Suprapubic skin (tissue), 4 donors: ENCODE measurements around the gene HGF. TPM values are rescaled to one million over a fixed set of nuclear protein-coding genes. Genes with fewer than 3 reads are reported as not detected.
"Not testable (repeated sequence)": the region's sequence is repeated elsewhere in the genome, so short reads cannot be mapped to it uniquely, and the experiment has no call there.

Experiments used
- DNase-seq, 2 donors: peaks; one replicate each; pipeline ENCODE4 v3.0.0-alpha.2; 2019; ENCODE audit warnings: low spot score in 2 of 2
- H3K27ac ChIP-seq: fragments of 200-600 bp; sonication (generic); one replicate; pipeline ENCODE4 v1.5.1; 2019
- H3K27me3 ChIP-seq: fragments of 200-600 bp; sonication (generic); one replicate; pipeline ENCODE4 v1.5.1; 2019
- H3K36me3 ChIP-seq: fragments of 200-600 bp; sonication (generic); one replicate; pipeline ENCODE4 v1.5.1; 2019
- H3K4me1 ChIP-seq: fragments of 200-600 bp; sonication (generic); one replicate; pipeline ENCODE4 v1.5.1; 2019
- H3K4me3 ChIP-seq: fragments of 200-600 bp; sonication (generic); one replicate; pipeline ENCODE4 v1.5.1; 2019; ENCODE audit warnings: mild to moderate bottlenecking
- H3K9me3 ChIP-seq: fragments of 200-600 bp; sonication (generic); one replicate; pipeline ENCODE4 v1.5.1; 2019
- EP300 ChIP-seq: sonication (generic); formaldehyde crosslinking; IDR thresholded peaks from one replicate; pipeline ENCODE4 v1.6.1; 2017; ENCODE audit warnings: antibody characterized with exemption
- POLR2A ChIP-seq, 2 donors: fragments of 450-650 bp; IDR thresholded peaks; one replicate each; pipeline ENCODE4 v1.6.1; 2017; ENCODE audit warnings: antibody characterized with exemption in 2 of 2, mild to moderate bottlenecking in 2 of 2, moderate library complexity in 2 of 2
- POLR2AphosphoS5 ChIP-seq, 3 donors: sonication (generic); formaldehyde crosslinking; IDR thresholded peaks; one replicate each; pipeline ENCODE4 v1.6.1; 2017; ENCODE audit warnings: antibody characterized with exemption in 3 of 3
- WGBS: methylation state at CpG from one replicate; pipeline ENCODE4 v1.1.5; 2018; 5-methylcytosine and 5-hydroxymethylcytosine counted together
- total RNA-seq, 4 donors: library from RNA; depleted of rRNA; stranded (reverse); fragments of >200 nt; gene quantifications; one replicate each; pipeline ENCODE4 v1.1.0, GENCODE V29; 2016
- TF ChIP-seq, protein P1 (sequence below), 2 donors: fragments of 200-600 bp in 1 of 2; fragments of 450-650 bp in 1 of 2; sonication (generic) in 1 of 2; IDR thresholded peaks; one replicate each; pipeline ENCODE4 v1.5.1; 2016 to 2019; ENCODE audit warnings: antibody characterized with exemption in 2 of 2, mild to moderate bottlenecking in 1 of 2, moderate library complexity in 1 of 2

HGF gene
- total RNA-seq, 4 donors from 2014 or later = 0.47 to 1.9 (median 0.89) TPM

DNA sequence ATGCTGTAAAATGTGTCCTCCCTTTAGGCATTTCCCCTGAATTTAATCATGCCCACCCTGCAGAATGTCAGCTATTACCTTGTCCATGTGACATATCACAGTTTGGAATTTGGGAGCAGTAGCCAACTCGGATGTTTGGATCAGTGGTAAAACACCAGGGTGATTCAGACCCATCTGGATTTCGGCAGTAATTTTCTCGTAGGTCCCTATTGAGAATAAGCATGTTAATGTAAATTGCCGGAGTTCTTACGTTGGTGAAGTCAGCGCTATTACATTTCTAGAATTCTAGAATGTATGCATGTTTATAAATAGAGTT is 44.1 kb downstream of the HGF start:
- no peak for TF ChIP-seq POLR2A (IDR thresholded peaks at IDR 0.05)
- TF ChIP-seq POLR2AphosphoS5 (IDR thresholded peaks at IDR 0.05) = no peak
- TF ChIP-seq EP300 = no peak
- TF ChIP-seq, protein P1, sequence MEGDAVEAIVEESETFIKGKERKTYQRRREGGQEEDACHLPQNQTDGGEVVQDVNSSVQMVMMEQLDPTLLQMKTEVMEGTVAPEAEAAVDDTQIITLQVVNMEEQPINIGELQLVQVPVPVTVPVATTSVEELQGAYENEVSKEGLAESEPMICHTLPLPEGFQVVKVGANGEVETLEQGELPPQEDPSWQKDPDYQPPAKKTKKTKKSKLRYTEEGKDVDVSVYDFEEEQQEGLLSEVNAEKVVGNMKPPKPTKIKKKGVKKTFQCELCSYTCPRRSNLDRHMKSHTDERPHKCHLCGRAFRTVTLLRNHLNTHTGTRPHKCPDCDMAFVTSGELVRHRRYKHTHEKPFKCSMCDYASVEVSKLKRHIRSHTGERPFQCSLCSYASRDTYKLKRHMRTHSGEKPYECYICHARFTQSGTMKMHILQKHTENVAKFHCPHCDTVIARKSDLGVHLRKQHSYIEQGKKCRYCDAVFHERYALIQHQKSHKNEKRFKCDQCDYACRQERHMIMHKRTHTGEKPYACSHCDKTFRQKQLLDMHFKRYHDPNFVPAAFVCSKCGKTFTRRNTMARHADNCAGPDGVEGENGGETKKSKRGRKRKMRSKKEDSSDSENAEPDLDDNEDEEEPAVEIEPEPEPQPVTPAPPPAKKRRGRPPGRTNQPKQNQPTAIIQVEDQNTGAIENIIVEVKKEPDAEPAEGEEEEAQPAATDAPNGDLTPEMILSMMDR (IDR thresholded peaks at IDR 0.05) = no peak
- Histone ChIP-seq H3K4me3 (no peak overlapping the region), H3K9me3 (no peaks in the 10 kb centered on the region), H3K36me3 (no peaks in the 10 kb centered on the region), H3K27me3 (no peaks in the 10 kb centered on the region), H3K4me1 (no peaks in the 10 kb centered on the region), H3K27ac (no peak overlapping the region)
- WGBS = 49% methylated on average over 6 of the region's 6 CpGs
- no peak for DNase-seq

DNA sequence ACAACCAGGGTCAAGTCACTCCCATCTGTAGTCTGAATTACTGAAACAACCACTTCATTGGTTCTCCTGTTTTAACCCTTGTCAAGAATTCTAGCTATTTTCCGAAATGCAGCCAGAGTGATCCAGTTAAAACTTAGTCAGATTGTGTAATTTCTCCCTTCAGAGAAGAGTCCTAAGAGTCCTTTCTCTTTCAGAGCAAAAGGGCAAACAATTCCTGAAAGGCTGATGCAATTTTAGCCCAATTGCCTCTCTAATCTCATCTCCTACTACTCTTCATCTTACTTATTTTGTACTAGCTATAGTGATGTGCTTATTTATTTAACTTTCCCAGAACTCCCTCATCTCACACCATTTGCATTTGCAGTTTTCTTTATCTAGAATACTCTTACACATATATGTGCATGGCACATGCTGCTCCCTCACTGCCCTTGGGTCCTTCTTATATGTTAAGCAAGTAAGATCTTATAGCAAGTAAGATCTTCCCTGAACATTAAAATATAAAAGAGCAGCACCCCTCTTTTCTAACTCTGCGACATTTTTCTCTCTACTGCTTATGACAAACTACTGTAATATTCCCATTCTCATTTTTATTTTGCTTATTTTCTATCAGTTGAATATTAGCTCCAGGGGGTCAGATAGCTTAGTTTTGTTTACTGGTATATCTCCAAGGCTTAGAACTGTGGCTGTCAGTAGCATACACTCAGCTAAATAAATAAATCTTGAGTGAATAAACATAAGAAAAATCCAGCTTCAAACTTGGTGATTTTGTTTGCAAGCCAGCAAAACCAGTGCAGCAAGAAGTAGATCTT is 44.6 kb downstream of the HGF start:
- no peak overlapping the region for H3K27ac ChIP-seq
- DNase-seq = no peak
- no peaks in the 10 kb centered on the region for H3K4me1 ChIP-seq
- TF ChIP-seq, protein P1 (IDR thresholded peaks at IDR 0.05) = no peak
- TF ChIP-seq EP300 (no peak), POLR2AphosphoS5 (IDR thresholded peaks at IDR 0.05) (no peak), POLR2A (IDR thresholded peaks at IDR 0.05) (no peak)
- no peak overlapping the region for H3K4me3 ChIP-seq
- no peaks in the 10 kb centered on the region for H3K9me3 ChIP-seq
- WGBS = 97% methylated on average over 2 of the region's 2 CpGs
- no peaks in the 10 kb centered on the region for H3K27me3 ChIP-seq
- H3K36me3 ChIP-seq = no peaks in the 10 kb centered on the region

DNA sequence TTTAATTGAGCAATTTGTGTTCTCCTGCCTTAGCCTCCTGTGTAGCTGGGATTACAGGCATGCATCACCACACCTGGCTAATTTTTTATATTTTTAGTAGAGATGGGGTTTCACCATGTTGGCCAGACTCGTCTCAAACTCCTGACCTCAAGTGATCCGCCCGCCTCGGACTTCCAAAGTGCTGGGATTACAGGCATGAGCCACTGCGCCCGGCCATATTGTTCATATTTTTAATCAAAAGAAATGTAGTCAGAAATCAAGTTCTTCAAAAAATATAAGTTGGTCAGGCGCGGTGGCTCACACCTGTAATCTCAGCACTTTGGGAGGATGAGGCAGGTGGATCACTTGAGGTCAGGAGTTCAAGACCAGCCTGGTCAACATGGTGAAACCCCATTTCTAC is 47.6 kb downstream of the HGF start:
- H3K4me3 ChIP-seq, DNase-seq, H3K27ac ChIP-seq, H3K36me3 ChIP-seq, H3K4me1 ChIP-seq, H3K27me3 ChIP-seq, H3K9me3 ChIP-seq: not testable (repeated sequence)
- WGBS = 95% methylated on average over 8 of the region's 8 CpGs

DNA sequence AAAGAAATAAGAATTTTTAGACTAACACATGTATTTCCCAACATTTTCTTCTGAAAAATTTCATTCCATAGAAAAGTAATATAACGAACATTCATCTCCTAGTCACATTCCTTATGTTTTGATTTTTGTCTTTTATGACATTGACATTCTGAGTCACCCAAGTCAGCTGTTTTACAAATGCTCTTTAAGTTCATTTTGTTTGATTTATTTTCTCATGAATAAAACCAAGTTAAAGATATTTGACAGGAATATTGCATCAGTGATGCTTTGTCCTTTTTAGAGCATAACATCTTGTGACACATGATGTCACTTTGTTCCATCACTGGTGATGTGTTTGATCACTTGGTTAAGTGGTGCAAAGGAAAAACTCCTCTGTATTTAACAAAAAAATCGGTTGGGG is 48.4 kb downstream of the HGF start:
- H3K27ac ChIP-seq = no peak overlapping the region
- no peaks in the 10 kb centered on the region for H3K36me3 ChIP-seq
- H3K9me3 ChIP-seq = no peaks in the 10 kb centered on the region
- no peaks in the 10 kb centered on the region for H3K27me3 ChIP-seq
- no peak for DNase-seq
- TF ChIP-seq, protein P1 (IDR thresholded peaks at IDR 0.05) = no peak
- TF ChIP-seq POLR2AphosphoS5 (IDR thresholded peaks at IDR 0.05) = no peak
- no peak for TF ChIP-seq EP300
- 63% methylated on average over 2 of the region's 2 CpGs for WGBS
- no peak overlapping the region for H3K4me3 ChIP-seq
- no peaks in the 10 kb centered on the region for H3K4me1 ChIP-seq

DNA sequence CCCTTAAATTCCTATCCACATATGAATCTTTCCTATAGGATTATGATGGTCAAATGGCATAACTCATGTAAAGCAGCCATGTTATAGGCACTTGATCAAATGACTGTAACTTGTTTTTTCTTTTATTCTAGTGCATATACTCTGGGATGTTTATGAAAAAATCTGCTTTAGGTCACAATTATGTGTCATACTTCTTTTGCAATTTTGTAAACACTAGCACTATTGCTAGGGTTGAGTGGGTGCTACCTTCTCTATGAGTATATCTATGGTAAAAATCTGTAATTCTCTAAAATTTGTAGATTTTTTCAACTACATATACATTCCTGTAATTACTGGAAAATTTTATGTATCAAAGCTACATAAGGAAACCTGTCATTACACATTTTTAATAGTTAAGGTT is 50.0 kb downstream of the HGF start:
- no peaks in the 10 kb centered on the region for H3K36me3 ChIP-seq
- H3K27ac ChIP-seq = no peak overlapping the region
- H3K9me3 ChIP-seq = no peaks in the 10 kb centered on the region
- TF ChIP-seq EP300 = no peak
- TF ChIP-seq POLR2AphosphoS5 (IDR thresholded peaks at IDR 0.05) = no peak
- TF ChIP-seq, protein P1 (IDR thresholded peaks at IDR 0.05) = no peak
- no peak for TF ChIP-seq POLR2A (IDR thresholded peaks at IDR 0.05)
- H3K4me3 ChIP-seq = no peak overlapping the region
- no peaks in the 10 kb centered on the region for H3K27me3 ChIP-seq
- no peak for DNase-seq
- no peaks in the 10 kb centered on the region for H3K4me1 ChIP-seq
